Amygdala (tissue), 56 donors: ENCODE measurements around the gene GALNT9.
"Not testable (repeated sequence)": the region's sequence is repeated elsewhere in the genome, so short reads cannot be mapped to it uniquely, and the experiment has no call there.

Experiments
- DNase-seq, 56 donors: peaks; one replicate each; lab custom pipeline; 2025; lab: John Stamatoyannopoulos, UW

GALNT9 gene

DNA sequence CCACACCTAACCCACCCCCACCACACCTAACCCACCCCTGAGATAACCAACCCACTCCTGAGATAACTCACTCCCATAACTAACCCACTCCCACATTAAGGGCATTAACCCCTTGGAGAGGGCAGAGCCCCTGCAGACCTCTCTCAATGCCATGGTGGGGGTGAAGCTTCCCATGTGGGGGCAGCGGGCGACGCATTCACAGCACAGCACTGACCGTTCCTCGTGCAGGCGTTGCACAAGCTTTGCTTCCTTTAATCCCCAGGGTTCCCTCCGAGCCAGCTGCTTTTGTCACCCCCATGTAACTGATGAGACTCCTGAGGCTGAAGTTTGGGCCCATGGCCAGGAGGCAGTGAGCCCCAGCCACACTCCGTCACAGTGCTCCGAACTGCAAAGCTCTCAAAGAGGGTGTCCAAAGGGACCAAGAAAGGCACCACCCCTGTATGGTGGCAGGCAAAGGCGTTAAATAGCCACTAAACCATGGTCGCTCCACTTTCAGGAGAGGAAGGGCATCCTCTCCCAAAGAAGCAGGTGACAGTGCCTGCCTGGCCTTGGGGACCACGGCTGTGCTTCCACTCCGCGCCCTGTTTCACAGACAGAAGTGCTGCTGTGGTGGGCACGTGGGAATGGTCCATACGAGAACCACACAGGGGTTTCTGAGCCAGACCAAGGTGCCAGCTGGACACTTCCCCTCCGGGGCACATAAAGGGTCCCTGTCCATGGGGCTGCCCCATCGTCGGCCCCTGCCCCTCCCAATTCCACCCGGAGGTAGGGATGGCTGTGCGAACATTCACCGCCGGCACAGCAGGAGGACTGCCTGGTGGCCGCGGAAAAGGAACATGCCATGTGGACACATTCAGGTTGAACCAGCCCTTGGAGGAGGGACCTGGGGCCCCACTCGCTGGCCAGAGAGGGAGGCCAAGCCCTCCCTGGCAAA, 28.3 kb downstream of the GALNT9 start:
- DNase-seq: no peak

DNA sequence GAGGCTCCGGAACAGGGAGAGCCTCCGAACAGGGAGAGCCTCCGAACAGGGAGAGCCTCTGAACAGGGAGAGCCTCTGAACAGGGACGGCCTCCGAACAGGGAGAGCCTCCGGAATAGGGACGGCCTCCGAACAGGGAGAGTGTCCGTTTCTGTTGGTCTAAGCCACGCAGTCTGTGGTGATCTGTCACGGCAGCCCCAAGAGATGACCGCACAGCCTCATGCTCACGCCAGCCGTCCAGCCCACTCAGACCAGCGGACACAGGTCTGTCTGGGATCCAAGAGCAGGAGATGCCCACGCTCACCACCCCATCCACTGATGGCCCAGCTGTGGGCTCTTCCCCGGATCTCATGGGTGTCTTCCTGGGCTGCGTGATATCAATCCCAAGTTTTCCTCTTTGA, 33.3 kb downstream of the GALNT9 start:
- no peak for DNase-seq

DNA sequence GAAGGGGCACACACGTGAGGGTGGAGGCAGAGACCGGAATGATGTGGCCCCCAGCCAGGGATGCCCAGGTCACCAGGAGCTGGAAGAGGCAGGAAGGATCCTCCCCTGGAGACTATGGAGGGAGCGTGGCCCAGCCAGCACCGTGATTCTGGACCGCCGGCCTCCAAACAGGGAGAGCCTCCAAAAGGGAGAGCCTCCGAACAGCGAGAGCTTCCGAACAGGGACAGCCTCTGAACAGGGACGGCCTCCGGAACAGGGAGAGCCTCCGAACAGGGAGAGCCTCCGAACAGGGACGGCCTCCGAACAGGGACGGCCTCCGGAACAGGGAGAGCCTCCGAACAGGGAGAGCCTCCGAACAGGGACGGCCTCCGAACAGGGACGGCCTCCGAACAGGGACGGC, 33.8 kb downstream of the GALNT9 start:
- DNase-seq: not testable (repeated sequence)

DNA sequence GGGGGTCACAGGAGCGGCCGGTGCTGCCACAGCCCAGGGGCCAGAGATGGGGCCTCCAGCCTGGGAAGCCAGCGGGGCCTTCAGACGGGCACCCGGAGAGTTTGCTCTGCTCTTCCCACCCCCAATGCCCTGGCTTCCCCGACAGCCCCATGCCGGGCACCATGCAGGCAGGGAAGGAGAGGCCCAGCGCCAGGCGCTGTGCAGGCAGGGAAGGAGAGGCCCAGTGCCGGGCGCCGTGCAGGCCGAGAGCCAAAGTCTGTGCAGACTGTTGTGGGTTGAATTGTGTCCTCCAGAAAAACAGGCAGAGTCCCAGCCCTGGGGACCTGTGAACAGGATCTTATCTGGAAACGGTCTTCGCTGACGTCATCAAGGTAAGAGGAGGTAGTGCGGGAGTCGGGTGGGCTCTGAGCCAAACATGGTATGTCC, 34.3 kb downstream of the GALNT9 start:
- no peak for DNase-seq

DNA sequence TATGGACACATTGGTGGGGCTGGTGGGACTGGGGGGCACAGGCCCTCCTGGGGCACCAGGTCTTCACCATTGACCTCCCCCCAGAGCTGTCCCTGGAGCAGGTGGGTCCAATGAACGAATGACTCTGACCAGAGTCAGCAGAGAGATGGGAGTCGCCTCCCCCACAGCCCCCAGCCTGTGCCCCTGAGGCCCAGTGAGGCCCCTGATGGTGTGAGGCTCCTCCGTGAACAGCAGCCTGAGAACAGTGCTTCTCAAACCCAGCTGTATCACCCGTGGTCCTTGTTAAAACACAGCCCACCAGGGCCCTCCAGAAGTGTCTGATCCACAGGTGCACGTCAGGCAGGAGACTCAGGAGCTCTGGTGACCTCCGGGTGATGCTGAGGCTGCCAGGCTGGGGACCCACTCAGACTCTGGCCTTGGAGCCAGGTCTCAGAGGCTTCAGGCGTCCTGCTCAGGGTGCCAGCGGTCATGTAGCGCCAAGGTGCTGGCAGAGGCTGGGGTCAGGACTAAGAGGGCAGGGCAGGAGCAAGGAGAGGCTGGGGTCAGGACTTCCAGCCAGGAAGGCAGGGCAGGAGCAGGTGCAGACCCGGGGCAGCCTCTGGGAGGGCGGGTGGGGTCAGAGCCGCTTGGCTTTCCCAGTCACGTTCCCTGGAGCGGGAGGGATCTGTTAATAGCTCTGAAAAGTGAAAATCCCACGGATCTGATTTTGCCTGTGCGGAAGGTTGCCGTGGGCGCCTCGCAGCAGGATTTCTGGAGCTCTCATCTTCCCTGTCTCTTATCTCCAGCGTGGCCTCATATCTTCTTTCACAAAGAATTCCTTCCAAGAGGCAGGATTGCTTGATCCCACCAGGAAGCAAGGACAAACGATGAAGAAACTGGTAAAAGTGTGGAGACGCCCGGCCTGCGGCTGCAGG, 35.0 kb downstream of the GALNT9 start:
- no peak for DNase-seq

DNA sequence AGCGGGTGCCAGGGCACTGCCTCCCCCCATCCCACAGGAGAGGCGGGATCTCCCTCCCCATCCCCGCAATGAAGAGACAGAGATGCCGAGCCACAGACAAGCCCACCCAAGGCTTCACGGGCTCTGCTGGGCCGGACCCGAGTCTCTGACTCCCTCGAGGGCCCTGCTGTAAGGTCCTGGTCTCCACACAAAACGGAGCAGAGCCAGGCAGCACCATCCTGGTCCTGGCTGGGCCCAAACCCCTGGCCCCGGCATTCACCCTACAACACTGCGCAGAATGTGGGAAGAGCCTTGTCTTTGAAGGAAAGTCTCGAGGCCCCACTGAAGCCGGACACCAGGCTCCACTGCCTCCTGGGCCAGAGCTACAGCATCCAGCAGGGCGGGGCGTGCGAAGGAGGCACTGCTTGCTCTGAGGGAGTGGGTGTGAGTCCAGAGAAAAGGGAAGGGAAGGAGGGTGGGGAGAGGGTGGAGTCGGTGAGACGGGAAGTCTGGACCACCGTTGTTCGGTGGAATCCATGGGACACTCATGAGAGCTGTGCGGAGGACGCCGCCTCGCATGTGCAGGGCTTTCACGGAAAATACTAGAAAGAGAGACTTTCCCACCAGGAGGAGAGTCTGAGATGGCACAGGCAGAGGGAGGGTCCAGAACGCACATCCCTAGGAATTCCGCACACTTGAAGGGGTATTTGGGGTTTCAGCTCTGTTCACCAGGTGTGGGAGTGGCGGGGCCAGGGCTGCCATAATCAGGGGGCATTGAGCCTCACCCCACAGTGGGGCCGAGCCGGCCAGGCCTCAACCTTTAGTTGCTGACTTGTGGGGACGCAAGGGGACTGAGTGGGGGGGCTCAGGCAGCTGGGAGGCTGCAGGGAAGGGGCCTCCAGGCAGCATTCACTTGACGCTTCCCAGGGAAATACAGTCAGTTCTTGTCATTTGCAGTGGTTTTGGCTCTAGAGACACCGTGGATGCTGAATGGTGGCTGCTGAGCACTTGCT, 36.8 kb downstream of the GALNT9 start:
- no peak for DNase-seq

DNA sequence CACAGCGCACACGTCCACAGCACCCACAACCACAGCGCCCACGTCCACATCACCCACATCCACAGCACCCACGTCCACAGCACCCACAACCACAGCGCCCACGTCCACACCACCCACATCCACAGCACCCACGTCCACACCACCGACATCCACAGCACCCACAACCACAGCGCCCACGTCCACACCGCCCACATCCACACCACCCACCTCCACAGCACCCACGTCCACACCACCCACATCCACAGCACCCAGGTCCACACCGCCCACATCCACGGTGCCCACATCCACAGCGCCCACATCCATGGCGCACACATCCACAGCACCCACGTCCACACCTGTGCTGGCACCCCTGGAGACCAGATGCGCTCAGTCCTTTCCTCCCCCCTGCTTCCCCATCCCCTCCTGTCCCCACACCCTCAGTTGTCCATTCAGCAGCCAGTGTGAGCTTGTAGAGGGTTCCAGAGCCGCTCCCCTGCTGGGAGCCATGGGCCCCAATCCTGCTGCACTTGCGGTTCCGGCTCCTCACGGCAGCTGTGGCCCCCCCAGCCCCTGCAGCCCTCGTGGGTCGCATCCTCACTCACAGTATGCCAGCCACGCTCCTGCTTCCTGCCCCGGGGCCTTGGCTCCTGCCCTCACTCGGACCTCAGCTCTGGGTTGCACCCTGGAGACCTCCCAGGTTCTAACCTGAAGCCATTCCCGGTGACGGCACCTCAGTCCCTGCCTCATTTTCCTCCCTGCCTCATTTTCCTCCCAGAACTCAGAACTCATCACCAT, 37.8 kb downstream of the GALNT9 start:
- no peak for DNase-seq

DNA sequence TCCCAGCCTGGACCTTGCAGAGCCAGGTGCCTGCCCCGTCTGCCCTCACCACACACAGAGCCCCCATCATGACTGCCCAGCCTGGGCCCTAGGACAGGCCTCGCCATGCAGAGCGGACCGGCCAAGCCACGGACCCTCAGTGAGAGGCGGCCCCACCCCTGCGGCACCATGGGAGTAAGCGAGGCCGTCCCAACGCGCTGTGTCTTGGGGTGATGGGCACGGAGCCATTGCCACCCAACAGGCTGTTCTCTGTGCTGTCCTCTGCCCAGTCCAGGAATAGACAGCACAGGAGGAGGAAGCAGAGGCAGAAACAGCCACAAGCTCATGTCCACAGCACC, 39.2 kb downstream of the GALNT9 start:
- DNase-seq: no peak

DNA sequence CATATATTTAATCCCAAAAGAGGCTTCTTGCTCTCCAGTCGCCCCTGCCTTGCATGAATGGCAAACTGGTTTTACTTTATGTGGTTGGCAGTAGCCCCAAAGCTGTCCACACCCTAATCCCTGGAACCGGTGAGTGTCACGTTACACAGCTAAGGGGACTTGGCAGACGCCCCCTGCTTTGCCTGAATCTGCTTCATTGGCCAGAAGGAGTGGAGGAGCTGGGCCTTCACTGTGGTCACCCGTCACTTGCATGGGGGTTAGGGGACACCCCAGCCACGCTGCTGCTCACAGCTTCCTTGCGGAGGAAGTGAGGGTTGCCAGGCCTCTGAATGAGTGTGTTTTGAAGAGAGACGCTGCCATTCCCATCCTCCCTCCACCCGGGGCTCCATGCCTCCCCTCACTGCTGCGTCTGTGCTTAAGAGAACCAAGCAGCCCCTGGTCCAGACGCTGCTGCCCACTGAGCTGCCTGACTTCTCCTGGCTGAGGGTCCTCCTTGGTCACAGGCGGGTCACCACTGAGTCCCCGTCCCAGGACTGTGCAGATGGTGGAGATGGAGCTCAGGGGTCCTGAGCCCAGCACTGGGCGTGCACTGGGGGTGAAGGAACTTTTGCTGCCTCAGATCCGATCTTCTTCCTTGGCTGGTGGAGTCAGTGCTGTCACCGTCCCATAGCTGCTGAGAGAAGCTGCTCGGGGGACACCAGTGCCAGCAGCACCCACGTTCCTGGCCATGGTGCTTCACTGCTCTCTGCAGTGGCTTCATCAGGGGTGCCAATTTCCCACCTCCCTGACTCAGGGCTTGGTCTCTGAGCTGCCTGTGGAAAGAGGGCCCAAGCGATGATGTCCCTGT, 39.8 kb downstream of the GALNT9 start:
- DNase-seq: no peak

DNA sequence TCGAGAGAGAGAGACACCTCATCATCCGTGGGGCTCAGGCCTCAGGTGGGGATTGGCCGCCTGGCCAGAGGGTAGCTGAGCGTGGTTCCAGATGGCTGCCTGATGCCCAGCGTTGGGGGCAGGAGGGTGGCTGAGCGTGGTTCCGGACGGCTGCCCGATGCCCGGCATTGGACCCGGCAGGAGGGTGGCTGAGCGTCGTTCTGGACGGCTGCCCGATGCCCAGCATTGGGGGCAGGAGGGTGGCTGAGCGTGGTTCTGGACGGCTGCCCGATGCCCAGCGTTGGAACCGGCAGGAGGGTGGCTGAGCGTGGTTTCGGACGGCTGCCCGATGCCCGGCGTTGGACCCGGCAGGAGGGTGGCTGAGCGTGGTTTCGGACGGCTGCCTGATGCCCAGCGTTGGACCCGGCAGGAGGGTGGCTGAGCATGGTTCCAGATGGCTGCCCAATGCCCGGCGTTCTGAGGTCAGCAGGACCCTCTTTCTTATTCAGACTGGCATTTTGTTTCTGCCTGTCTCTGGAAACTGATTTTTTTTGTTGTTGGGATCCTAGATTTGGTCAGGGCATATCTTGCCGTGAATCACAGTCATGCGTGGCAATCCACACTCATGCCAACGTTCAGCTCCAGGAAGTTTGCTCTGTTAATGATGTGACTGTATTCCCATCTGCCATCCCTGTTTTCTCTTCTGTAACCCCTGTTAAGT, 40.7 kb downstream of the GALNT9 start:
- DNase-seq: peak in 1 of 56 donors; percentile 39

DNA sequence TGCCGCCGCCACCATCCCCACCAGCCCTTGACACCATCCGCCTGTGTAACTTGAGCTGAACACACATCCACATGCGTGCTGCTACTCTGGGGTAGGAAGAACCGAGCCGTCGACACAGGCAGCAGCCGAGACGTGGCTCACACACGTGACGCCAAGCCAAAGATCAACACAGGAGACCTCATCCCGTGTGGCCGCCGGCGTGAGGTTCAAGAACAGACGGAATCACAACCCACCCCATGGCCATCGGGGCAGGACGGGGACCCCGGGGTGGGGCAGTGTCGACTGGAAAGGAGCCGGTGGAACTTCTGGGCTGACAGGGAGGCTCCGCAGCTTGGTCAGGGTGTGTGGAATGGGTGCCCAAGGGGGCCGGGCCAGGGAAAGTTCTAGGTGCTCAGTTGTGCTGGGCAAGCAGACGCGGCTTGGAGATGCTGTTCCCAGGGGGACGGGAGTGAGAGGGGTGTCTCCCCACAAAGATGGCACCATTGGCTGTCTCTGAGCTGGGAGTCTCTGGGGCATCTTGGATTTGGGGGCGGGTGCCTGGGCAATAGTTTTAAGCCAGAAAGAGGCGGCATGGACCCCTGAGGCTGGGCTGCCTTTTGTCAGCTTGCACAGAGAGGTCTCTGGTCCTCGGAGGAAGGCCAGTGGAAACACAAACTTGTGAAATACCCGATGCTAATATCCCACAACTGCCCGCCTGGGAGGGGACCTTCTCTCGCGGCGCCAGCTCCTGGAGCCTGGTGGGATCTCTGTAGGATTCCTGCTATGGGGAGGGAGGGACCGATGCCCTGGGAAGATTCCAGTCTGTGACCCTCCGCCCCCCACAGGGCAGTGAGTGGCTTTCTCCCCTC, 41.8 kb downstream of the GALNT9 start:
- no peak for DNase-seq

DNA sequence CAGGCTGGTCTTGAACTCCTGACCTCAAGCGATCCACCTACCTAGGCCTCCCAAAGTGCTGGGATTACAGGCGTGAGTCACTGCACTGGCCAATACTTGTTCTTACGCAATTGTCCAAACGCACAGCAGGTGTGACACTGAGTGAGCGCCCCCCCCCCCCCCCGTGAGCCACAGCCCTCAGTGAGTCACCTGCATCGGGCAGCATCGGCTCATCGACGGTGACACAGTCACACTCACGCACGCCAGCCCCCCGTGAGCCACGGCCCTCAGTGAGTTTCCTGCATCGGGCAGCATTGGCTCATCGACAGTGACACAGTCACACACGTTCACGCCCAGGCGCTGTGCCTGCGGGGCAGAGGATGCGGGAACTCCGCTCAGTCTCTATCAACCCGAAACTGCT, 42.5 kb downstream of the GALNT9 start:
- no peak for DNase-seq

DNA sequence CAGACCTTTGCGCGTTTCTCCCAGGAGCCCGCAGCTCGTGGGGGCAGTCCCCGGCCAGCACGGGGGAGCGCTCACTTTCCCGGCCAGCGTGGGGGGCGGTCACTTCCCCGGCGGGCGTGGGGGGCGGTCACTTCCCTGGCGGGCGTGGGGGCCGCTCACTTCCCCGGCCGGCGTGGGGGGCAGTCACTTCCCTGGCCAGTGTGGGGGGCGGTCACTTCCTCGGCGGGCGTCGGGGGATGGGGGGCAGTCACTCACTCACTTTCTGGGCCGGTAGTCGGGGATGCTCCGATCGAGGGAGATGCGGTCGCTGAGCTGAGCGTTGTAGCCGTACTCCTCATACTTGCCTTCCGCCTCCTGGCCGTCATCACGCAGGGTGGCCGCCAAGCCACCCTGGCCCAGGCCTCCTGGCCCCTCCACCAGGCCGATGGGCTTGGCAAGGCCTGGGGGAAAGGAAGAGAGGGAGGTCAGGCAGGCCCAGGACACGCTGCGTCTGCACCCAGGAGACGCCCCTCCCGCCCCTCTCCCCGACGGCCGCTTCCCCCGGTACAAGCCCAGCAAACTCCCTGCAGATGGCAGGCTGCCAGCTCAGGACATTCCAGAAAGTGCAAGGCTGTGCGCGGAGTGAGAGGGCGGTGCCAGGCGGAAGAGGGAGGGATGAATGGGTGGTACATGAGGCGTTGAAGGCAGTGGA, 43.3 kb downstream of the GALNT9 start:
- DNase-seq: peak in 16 of 56 donors; percentile 2 to 81 (median 28)

DNA sequence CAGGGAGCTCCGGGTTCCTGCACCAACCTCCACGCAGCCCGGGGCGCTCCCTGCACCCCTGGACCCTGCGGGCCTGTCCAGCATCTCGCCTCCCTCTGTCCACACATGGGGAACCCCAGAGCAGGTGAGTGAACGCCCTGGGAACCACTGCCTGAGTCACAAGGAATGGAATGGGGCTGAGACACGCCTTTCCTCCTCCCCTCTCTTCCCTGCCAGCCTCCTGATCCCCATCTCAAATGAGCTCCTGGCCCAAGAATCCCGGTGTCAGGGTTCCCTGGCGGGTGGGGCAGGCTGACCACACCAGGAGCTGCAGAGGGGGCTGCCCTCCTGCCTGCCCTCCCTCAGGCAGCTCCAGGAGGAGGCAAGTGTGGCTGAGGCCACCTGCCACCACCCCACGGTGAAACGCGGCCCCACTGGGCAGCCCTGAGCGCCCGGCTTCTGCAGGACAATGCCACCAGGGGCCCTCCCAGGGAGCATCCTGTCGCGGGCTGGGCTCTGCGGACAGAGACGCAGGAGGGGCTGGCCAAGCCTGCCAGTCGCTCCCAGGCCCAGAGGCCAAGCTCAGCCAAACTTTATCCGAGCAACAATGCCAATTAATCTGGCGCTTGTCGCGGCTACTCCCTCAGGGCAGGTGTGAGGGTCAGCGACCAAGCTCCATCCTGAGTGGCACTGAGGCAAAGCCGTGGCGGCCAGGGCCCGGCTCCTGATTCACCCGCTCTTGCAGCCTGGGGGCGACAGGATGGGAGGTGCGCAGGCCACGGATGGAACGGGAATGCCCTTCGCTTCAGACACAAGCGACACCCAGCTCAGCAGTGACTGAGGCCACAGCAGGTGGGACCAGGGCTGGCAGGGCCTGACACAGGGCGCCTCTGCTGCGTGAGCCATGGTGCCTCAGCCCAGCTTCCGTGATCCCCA, 44.3 kb downstream of the GALNT9 start:
- no peak for DNase-seq
